Amygdala (tissue), 56 donors: Measurements from ENCODE around the gene USP40.

Source experiments
- DNase-seq, 56 donors: peaks; one replicate each; lab custom pipeline; 2025; lab: John Stamatoyannopoulos, UW

The USP40 gene

DNA sequence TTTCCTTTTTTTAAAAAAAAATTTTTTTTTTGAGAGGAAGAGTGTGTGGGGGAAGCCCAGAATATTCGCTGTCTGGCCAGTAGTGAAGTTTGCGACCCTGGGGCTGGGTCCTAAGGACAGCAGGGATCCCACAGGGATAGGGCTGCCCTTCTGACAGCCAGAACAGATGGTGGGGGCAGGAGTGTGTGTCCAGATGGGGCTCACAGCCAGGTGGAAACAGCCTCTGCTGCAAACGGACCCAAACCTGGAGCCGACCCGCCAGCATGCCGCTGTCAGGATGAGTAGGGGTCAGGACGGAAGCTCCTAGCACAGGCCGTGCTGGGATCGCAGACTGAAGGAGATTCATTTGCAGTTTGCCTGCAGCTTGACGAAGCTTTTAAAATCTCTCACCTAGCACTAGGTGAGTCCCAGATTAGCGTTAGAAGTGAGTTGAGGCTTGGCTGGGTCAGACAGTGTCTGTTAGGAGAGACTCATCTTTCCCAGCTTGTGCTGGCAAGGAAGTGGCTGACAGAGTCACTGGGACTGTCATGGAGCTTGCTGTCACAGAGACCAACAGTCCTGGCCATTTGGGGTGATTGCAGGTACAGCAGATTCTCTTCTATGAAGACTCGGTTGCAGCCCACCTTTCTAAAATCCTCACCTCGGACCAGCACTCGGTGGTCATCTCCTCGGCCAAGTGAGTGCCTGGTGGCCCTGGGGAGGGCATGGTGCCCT is 118.9 kb downstream of the USP40 start:
- no peak for DNase-seq

DNA sequence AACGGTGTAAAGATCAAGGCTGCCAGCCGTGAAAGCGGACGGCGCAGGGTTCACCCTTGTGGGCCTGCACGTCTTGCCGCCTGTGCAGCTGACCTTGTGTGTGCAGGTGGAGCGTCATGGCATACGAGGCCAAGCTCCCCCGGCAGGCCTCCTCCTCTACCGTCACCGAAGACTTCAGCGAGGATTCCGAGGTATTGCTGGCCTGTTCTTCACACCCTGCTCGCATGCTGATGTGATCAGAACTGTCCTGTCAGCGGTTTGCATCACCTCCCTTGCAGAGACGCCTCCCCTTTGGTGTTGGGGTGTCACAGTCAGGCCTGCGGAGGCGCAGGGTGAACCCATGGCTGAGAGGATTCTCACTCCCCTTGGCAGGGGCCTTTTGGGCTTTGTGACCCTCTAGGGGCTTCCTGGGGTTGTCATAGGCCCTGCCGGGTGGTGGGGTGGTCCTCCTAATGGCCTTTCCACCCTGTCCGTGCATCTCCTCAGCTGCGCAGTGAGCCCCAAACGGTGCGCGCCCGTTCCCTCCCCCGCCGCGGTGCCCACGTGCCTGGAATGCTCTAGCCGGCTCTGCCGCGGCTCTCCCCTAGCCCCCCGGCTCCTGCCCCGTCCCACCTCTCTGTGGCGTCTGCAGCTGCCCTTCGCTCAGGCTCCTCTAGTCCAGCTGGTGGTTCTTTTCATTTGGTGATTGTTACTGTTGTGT is 119.8 kb downstream of the USP40 start:
- DNase-seq = no peak

DNA sequence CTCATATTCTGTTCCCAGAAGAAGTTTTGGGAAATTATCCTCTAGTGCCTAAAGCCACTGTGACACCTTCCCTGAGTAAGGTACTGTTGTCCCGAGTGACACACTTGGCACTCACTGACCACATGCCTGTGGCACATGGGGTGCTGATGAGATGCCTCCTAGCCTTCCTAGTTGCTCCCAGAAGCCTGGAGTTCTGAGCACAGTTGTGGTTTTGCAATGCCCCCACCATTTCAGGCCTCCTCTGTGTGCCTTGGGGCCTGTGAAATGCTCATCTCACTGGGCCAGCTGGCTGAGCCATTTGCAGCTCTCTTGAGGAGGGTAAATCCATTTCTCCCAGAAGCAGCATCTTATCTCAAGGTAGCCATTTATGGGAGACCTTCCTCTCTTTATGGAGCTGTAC is 120.5 kb downstream of the USP40 start:
- DNase-seq = no peak

DNA sequence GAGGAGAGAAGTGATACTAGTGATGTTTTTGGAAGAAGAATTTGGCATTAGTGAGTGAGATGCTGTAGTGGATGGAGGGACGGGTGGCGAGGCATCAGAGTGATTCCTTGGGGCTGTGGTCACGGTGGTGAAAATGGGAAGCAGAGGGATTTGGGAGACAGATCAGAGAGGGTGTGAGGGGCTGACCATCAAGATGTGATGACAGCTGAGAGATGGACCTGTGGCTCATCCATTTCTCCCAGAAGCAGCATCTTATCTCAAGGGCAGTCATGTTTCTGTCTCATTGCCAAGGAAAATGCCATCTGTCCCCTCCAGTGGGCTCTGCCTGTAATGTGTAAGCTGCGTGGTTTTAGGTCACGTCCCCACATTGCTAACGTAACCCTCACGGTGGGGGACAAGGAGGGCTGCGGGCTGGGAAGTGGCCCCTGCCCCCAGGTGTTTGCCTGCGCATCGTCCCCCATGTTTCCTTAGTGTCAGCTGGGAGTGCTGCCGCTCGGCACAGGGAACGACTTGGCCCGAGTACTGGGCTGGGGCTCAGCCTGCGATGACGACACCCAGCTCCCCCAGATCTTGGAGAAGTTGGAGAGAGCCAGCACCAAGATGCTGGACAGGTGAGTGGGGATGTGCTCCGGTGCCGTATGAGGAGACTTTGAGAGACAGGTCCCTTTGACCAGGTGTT is 121.3 kb downstream of the USP40 start:
- DNase-seq = no peak

DNA sequence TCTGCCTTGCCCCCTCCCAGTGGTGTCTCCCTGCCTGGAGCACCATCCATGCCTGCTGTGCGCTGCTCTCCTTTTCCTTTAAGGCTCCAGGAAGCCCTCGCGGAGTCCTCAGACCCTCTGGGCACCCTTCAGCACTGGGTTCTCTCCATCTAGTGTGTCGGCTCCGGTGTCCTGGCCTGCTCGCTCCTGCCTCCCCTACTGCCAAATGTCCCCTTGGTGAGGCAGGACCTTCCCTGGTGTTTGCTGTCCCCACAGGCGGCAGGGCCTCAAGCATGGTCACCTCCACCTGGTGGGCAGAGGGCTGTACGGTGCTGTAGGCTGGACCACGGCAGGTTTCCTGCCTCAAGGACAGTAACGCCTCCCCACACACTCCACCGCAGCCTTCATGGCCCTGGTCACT is 122.1 kb downstream of the USP40 start:
- no peak for DNase-seq

DNA sequence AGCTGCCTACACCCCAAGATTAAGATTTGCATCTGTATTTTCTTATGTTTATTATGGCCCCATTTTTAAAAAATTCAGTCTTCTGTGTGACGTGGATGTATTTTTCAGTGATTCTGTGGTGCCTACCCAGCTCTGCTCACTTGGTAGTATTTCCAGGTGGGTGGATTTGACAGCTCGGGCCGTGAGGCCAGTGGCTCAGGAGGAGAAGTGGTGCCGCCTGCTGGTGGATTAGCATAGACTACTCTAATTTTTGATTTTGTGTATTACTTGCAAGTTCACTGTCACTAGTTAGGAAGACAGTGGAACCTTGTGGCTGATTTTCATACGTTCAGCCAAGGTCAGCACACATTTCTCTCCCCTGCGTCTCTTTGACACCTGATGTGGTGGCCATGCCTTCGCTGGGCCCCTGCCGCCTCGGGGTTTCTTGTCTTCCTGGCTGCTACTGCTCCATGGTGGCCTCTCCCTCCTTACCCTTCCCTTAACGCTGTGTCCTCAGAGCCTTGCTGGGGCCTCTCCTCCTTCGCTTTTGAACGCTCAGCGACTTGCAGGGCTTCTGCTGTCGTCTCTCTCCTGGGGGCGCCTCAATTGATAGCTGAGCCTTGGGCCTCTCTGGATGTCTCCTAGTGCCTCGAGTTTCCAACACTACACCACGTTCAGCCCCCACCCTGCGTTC is 122.9 kb downstream of the USP40 start:
- peak in 42 of 56 donors; percentile 8 to 78 (median 42) for DNase-seq

DNA sequence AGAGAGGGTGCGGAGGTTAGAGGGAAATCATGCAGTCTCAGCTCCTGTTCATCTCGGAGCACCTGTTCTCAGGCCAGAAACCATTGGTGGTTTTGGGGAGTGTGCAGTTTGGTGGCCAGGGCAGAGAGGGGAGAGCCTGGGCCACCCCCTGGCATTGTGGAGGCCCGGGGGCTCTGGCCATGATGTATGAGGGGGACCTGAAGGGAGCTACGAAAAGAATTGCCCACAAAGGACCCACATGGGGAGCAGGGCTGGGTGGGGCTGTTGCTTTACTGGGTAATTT is 124.6 kb downstream of the USP40 start:
- DNase-seq = no peak

DNA sequence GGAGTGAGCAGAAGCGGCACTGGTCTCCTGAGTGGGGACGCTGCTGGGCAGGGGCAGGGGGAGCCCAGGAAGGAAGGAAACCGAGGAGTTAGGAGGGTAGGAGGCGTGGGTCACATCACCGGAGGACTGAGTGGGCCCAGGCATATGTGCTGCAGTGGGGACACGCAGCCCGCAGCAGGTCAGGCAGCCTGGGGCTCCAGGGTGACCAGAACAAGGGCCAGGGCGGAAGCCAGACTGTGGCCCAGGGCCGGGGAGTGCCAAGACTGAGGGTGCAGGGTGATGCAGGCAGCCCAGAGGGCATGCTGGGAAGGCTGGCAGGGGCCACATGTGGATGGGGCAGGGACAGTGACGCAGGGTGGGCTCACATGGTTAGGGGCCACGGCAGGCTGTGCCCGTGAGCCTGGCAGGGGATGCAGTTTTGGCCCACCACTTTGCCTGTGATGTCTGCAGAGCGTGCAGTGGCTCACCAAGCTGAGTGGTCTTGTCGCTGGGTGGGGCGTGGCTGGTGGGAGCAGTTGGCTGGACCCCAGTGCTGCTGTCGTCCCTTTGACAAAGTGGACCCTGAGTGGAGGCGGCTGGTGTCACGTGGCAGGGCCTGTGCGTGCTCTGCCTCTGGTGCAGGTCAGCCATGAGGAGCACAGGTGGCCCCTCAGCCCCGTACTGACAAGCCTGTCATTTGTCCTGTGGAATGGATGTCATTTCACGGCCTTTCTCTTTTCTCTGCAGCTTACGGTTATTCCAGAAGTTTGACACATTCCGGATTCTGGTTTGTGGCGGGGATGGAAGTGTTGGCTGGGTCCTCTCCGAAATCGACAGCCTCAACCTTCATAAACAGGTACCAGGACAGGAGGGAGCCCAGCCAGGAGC is 125.2 kb downstream of the USP40 start:
- DNase-seq = no peak

DNA sequence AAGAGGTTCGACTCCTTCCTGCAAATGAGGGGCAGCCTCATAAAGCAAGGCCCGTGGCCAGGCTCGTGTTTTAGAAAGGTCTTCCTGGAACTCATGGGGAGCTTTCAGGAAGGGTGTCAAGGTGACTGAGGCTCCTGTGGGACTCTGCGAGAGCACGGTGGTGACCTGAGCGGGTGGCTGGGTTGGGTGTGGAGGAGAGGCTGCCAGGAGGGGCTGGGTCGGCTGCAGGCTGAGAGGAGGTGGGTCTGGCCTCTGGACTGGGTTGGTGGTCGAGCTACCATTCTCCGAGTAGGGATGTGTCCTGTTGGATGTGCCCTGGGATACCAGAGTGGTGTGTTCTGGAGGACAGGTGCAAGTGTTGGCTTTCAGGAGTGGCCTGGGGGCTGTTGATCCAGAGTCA is 125.9 kb downstream of the USP40 start:
- DNase-seq = no peak

DNA sequence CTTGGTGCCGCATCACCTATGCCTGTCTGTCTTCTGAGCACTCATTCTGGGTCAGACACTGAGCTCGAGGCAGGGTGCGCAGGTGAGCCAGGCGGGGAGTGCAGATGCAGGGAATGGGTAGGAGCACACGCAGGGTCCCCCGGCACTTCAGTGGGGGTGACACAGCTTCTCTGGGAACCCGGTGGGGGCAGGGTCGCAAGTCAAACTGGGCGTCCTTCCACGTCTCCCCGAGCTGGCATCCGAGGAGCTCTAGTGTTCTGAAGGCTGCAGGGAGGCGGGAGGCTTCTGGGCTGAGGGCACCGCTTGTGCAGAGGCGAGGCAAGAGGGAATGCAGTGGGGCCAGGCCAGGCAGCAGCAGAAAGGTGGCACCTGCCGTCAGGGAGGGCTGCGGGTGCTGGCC is 126.3 kb downstream of the USP40 start:
- DNase-seq = no peak

DNA sequence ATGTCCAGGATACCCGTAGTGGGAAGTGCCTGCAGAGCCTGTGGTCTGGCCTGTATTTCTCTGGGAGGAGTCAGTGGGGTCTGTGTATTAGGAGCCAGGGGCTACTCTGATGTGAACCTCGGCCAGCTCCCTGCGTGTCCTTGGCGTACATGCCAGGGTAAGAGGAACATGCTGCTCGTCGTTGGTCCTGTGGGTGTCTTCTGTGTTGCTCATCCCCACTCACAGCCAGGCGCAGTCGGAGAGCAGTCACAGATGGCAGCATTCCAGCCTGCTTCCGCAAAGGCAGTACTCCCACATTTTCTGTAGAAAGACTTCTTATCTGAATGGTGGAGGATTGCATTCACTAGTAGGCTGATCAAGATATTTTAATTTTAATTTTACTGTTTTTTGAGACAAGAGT is 127.4 kb downstream of the USP40 start:
- DNase-seq = peak in 37 of 56 donors; percentile 5 to 73 (median 43)

DNA sequence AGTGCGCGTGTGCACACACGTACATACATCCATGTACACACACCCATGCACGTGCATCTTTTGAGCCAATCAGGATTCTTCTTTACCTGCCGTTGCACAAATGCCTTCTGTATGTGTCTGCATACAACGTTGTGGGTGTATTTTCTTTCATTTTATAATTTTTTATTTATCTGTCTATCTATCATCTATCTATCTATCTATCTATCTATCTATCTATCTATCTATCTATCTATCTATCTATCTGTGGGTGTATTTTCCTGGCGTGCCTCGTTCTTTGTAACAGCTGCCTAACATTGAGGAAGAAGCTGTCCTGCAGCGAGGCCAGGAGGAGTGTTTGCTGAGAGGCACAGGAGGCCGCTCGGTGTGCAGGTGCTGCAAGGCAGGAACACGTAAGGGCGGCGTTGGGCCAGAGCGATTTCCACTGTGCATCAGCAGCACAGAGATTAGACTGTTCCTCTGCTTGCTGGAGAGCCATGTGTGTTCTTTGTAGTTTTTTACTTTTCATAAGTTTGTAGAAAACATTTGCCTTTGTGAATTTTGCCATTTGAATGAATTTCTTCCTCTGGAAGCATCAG is 127.9 kb downstream of the USP40 start:
- DNase-seq = no peak

DNA sequence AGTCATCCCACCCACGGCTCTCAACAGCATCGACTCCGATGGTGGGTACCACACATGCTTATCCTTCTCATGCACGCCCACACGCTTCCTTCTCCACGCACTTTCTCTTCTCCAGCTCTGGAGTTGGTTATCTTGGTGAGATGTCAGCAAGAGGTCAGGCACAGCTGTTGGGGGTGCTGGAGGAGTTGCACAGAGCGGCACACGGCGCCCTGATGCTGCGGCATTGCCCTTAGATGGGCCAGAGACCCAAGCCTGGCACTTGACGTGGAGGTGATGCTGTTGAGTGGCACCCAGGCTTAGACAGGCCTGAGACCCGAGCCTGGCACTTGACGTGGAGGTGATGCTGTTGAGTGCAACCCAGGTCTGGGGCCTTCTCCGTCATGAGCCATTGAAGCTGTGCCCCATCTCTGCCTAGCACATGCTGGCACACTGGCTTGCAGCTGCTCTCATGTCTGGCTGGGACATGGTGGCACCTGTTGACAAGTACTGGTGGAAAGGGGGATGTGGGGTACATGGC is 129.1 kb downstream of the USP40 start:
- no peak for DNase-seq

DNA sequence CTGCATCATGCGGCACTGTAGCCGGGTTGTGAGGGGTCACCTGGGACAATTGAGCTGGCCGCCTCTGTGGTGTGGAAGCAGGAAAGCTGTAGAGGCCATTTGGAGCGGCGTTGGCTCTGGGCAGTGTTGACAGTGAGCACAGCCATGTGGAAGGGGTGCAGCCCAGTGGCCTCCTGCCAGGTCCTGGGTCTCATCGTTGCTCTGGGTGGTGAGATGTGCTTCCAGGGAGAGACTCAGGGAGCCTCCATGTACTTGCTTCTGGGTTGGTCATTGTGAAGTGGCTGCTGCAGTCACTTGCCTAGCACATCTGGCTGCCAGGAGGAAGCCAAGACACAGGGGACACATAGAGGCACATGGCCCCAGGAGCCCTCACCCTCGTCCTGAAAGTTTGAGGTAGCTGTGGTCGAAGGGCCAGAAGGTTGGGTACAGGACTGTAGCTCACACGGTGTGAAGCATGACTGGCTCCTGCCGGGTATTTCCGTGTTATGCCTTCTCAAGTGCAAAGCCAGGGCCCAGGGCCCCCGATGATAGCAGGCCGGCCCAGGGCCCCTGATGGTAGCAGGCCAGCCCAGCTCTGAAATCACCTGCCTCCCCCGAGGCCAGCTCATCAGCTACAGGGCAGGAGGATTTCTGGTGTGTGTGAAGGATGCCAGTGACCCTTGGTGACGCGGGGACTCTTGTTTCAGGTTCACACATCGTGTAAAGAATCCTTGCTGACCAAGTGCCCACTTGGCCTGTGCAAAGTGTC is 129.7 kb downstream of the USP40 start:
- no peak for DNase-seq

DNA sequence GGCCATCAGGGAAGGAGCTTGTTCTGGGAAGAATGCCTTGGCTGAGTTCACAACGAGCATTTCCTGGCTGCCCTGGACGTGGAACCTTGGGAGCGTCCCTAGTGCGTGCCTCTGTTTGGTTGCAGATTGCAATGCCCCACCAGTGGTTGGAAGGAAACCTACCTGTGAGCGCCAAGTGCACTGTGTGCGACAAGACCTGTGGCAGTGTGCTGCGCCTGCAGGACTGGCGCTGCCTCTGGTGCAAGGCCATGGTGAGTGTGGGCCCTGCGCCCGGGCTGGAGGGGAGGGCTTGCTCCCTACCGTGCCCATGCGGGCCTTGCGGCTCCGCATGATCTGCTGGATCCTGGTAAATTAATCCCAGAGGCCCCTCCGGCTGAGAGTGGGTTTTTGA is 130.4 kb downstream of the USP40 start:
- DNase-seq = no peak

DNA sequence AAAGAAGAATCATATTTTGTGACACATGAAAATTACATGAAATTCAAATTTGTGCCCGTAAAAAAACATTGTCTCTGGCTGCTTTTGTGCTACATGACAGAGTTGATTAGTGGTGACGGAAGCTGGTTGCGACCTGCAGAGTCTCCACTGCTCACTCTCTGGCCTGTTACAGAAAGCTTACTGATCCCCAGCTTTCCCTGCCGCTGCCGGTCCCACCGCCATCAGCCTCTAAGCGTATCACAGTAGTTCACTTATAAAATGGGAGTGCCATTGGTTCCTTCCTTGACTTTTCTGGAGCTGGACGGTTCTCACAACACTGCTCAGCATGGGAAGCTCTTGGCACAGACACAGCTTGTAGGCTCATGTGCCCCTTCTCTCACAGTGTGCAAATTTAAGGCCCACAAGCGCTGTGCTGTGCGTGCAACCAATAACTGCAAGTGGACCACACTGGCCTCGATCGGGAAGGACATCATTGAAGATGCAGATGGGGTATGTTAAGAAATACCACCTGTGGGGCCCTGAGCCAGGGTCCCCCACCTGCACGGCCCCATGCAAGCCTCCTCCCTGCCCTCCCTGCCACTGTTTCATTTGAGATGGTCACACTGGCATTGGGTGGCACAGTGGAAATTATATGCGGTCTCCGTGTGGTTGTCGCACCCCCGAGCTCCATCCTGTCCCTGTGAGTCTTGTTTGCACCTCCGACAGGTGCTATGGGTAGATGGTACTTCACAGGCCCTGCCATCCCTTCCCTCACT is 131.0 kb downstream of the USP40 start:
- no peak for DNase-seq

DNA sequence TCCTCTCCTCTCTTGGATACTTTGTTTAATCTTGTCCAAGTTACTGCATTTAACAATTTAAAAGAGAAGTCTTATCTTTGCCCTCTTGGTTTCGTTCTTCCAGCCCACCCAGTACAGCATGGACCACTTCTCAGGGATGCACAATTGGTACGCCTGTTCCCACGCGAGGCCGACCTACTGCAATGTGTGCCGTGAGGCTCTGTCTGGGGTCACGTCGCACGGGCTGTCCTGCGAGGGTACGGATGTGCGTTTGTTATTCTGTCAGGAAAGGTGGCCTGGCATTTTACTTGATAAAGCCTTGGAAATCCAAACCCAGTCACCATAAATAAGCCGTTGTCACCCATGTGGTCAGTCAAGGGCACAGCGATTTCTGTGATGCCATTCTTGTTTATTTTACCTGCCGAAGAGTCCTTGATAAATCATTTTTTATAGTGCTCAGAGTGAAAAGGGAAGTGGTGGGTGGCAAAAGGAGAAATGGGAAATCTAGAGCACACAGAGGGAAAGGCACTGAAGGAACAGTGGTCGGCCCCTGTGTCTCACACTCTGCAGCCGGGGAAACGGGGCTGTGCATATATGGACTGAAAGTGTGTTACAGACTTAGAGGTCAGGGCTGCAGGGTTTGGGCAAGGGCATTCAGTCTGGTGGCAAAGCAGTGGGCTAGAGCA is 131.8 kb downstream of the USP40 start:
- no peak for DNase-seq

DNA sequence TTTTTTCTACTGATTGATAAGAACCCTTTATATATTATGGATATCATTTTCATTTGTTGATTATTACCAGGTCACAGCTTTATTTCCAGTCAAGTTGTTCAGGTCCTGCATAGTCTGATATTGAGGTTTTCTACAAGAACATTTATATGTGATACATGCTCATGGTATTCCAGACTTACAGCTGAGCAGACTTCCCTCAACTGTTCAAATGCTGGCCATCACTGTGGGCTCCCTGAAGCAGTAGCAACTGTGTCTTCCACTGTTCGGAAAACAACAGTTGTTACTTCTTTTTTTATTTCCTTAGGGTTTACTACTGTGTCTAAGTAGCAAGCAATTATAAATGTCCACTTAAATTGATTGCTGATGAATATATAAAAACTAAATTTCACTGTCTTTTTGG is 132.8 kb downstream of the USP40 start:
- DNase-seq = no peak
